Stimulated activated CD4-positive, alpha-beta T cell treated with anti-CD3 and anti-CD28 coated beads, TNF-alpha, amount 100 ng/mL, for 48 hours (primary cell): ENCODE measurements around the gene DNAJC18.
"Not testable (repeated sequence)": the region's sequence is repeated elsewhere in the genome, so short reads cannot be mapped to it uniquely, and the experiment has no call there.

Source experiments
- DNase-seq, 3 donors: peaks; one replicate each; pipeline ENCODE4 v3.0.0-alpha.2; 2020; ENCODE audit warnings: low read depth in 3 of 3

The DNAJC18 gene

DNA sequence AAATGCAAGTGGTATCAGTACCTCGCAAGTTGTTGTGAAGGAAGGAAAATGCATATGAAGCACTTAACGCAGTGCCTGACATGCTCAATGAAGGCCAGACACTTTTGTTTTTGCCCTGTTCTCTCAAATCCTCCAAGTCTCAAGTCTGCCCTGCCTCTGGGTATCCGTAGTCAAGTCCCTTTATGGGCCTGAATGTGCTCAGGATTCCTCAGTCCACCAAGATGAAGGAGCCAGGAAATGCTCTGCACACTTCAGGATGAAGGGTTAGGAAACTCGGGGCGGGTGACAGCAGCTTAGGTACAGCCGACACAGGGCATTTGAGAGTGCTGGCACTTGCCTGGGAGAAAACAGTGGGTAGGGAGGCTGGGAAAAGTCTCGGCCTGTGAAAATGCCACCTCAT, 21.9 kb upstream of the DNAJC18 start:
- no peak for DNase-seq

DNA sequence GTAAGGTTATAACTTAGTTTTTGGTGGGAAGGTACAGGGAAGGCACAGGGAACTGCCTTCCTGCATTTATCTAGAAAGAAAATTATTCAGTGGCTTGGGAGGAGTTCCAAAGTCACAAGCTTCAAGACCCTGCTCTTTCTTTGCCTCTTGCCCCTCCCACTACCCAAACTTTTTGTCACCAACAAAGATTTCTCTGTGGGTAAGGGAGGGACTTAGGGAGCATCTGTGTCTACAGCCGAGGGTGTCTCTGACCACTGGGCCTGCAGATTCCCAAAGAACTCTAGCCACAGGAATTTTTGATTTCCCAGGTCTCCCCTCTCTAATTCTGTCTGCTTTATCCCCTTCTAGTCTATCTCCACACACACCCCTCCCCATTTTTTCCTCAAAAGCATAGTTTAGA, 21.1 kb upstream of the DNAJC18 start:
- no peak for DNase-seq

DNA sequence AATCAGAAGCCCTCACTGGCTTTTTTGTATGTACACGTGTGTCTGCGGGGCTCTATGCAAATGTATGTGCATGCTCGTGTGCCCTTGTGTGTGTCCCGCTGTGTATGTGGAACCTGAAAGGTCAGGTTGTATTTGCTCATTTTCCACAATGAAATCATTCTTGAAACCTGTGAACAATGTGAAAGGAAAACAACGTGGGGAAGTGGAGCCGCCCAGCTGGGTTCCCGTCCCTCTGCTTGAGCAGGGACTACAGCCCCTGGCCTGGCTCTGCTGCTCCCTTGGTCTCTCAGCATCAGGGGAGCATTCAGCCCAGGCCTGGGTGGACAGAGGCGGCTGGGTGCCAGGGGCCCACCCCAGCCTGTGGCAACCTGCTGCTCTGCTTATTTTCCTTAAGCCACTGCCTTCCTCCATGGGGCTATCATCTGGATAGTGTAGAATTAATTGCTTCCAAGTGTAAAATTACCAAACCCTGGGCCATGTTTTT, 20.2 kb upstream of the DNAJC18 start:
- no peak for DNase-seq

DNA sequence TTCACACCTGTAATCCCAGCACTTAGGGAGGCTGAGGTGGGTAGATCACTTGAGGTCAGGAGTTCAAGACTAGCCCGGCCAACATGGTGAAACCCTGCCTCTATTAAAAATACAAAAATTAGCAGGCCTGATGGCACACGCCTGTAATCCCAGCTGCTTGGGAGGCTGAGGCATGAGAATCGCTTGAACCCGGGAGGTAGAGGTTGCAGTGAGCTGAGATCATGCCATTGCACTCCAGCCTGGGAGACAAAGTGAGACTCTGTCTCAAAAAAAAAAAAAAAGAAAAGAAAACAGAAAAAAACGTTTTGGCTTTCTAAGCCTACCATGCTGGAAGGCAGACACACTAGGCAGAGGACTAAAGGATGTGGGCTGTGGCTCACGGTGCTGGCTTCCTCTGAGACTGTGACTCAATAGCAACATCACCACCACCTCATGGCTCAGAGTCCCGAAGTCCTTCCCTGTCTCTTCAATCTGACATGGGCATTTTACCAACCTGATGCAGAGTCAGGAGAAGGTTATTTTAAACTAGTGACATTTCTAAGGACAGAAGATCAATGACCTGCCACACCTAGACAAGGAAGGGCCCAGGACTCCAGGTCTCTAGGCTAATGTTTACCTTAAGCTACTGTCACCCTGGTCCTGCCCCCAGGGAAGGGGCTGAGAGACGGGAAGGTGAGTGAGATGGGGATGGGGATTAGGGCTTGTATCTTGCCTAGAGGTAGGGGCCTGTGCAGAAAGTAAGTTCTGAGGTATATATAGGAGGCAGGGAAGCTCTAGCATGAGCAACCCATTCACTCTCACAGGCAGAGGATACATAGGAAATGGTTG, 19.5 kb upstream of the DNAJC18 start:
- peak; percentile 62 to 77 (median 69) for DNase-seq

DNA sequence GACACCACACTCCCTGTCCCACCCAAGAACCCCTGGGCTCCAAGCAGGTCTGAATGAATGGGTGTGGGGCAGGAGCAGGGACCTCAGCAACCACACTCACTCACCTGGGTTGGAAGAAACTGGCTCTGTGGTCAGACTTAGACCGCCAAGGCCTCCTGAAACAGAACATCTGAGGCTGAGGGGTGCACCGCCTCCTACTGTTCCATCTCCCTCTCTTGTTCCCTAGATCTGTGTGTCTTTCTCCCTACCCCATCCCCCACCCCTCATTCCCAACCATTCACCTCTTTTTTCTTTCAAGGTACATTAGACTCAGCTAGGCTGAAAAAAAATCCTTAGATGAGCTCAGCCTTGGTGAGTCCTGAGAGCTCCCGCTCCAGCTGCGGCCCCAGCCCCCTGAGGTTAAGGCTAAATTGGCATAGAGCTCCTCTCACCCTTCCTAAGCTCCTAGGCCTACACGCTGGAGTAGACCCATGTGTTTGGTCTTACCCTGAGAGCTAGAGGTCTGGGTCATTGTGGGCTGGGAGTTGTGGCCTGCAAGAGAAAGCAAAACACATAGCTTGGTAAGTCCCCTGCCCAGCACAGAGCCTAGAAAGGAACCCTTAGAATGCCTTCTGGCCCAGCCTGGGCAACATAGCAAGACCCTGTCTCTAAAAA, 18.5 kb upstream of the DNAJC18 start:
- DNase-seq, result no peak

DNA sequence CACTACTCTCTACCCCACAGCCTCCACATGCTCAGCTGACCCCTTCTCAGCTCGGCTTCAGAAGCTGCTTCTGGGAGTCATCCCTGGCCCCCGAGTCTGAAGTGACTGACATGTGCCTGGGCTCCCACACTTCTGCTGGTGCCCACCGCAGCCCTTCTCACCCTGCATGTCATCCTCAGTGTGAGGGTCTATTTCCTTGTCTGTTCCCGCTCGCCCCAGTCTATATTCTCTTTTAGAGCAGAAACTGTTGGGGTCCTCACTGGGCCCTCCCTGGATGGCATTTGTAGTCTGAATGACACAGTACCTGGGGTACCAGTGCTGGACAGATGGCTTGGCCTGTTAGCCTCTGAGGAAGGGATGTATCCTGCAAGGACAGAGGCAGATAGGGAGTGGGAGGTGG, 17.9 kb upstream of the DNAJC18 start:
- no peak for DNase-seq

DNA sequence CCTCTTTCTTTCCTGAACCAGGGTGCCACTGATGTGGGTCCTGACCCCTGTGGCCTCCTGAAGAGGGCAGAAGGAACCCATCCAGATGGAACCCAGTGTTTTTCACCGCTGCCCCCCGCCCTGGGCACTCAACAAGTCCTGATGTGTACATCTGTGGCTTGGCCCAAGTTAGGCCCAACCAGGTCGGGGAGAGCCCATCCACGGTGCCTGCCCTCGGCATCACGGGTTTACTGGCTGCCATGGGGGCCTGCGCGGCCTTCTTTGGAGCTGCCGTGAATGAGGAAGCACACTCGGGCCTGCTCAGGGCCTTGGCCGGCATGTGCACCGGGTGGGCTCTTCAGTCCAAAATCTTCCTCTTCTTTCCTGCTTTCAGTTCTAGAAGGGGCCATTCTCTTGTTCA, 17.5 kb upstream of the DNAJC18 start:
- DNase-seq, result no peak

DNA sequence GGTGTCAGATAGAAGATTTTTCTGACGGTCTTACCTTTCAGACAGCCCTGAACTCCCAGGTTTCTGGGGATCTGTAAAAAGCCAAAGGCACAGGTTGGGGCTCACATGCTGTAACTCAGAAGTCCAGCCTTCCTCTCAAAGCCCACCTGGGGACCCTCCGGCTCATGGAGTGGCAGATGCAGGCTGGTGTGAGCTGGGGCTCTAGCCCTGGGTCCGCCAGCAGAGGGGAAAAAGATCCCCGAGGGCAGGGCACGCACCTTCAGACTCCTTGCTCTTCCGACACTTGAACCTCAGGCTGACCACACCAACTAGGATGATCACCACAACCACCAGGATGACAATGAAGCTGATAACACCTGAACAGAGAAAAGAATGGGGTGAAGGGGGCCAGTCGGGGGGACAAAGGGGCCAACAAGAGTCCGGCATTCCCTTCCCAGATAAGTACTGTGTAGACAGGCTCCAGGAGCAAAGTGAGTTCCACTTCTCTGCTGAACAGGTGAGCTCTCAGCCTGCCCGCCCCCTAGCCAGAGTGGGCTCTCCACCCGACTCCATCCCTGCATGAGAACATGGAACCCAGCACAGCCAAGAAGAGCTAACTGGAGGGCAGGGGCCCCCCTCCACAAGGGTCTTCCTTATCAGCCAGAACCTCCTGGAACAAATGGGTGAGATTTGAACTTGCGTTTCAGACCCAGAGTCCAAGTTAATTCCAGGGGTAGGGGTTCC, 15.4 kb upstream of the DNAJC18 start:
- no peak for DNase-seq

DNA sequence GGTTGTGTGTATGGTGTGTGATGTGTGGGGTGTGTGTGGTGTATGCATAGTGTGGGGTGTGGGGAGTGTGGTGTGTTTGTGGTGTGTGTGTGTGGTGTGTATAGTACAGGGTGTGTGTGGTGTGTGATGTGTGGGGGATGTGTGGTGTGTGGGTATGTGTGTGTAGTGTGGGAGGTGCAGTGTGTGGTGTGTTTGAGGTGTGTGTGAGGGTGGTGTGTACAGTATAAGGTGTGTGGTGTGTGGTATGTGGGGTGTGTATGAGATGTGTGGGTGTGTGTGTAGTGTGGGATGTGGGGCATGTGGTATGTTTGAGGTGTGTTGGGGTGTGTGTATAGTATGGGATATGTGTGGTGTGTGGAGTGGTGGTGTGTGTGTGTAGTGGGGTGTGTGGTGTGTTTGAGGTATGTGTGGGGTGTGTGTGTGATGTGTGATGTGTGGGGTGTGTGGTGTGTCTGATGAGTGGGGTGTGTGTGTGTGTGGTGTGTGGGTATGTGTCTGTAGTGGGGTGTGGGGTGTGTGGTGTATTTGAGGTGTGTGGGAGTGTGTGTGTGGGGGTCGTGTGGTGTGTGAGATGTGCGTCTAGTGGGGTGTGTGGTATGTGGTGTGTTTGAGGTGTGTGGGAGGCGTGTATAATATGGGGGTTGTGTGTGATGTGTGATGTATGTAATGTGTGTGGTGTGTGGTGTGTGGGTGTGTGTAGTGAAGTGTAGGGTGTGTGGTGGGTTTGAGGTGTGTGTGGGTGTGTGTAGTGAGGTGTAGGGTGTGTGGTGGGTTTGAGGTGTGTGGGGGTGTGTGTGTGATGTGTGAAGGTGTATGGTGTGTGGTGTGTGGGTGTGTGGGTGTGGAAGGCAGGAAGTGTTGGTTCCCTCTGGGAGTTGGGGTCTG, 14.6 kb upstream of the DNAJC18 start:
- no peak for DNase-seq

DNA sequence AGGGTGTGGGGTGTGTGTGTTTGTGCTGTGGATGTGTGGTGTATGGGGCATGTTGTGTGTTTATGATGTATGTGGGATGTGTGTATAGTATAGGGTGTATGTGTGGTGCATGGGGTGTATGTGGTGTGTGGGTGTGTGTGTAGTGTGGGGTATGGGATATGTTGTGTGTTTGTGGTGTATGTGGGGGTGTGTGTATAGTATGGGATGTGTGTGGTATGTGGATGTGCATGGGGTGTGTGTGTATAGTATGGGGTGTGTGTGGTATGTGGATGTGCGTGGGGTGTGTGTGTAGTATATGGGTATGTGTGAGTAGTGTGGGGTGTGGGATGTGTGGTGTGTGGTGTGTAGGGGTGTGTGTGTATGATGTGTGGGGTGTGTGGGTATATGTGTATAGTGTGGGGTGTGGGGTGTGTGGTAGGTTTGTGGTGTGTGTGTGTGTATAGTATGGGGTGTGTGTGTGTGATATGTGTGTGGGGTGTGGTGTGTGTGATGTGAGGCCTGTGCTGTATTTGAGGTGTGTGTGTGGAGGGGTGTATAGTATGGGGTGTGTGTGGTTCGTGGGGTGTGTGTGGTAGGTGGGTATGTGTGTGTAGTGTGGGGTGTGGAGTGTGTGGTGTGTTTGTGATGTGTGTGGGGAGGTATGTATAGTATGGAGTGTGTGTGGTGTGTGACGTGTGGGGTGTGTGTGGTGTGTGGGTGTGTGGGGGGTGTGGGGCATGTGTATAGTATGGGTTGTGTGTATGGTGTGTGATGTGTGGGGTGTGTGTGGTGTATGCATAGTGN, 12.7 kb upstream of the DNAJC18 start:
- no peak for DNase-seq

DNA sequence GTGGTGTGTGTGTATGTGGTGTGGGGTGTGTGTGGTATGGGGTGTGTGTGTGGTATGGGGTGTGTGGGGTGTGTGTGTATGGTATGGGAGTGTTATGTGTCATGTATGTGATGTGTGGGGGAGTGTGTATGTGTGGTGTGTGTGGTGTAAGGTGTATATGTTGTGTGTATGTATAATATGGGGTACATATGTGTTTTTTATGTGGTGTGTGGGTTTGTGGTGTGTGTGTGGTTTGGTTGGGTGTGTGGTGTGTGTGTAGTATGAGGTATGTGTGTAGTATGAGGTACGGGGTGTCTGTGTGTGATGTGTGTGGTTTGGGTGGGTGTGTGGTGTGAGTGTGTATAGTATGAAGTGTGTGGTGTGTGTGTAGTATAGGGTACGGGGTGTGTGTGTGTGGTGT, 11.9 kb upstream of the DNAJC18 start:
- DNase-seq, result no peak

DNA sequence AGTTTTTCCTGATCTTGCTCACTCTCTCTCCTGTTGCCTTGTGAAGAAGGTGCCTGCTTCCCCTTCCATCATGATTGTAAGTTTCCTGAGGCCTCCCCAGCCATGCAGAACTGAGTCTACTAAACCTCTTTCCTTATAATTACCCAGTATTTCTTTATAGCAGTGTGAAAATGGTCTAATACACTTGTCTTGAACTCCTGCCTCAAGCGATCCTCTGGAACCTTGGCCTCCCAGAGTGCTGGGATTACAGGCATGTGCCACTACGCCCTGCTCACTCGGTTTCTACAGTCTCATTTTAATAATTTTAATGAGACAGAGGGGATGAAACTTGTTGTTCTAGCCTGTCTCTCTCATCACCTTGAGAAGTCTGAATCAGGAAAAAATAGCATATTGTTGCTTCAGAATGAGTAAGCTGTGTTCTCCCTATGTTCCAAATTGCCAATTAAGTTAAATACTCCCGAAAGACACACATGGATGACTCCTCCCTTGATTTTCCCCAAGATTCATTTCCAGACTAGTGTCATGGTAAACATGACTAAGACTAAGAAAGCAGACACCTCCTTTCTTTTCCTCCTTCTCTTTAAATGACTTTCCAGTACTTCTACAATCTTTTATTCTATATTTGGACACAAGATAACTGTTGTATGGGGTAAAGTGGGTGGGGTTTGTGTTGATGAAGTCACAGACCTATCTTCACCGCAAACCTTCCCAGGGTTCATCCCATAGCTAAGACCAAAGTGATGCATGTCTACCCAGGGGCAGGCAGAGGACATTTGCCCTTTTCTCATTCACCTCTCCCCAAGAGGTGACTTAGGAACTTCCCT, 7.8 kb upstream of the DNAJC18 start:
- peak in 1 of 3 donors; percentile 48 for DNase-seq

DNA sequence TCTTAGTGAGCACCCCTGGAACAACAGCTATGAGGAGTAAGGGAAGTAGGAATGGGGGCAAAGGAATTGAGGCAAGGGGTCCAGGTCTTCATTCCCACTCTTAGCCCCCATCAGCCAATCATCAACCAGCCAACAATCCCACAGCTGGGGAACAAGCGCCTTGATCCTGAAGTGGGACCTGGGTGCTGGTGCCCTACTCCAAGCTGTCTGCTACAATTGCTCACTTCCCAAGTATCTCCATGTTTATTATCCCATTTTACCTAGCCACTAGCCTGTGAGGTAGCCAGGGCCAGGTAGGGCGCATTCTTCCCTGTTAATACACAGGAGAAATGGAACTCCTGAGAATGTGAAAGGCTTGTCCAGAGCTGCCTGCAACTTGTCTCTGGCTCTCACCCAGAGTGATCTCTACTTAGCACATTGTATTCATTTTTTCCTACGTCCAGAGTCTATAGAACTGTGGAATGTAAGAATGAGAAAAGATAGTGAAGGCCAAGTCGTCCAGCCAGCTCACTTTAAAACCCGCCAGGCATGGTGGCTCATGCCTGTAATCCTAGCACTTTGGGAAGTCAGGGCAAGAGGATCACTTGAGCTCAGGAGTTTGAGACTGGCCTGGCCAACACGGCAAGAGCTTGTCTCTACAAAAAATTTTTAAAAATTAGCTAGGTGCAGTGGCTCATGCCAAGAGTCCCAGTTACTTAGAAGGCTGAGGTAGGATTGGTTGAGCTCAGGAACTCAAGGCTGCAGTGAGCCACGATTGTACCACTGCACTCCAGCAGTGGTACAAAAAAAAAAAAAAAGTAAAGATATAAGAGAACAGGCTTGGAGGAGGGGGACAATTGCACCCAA, 6.2 kb upstream of the DNAJC18 start:
- no peak for DNase-seq

DNA sequence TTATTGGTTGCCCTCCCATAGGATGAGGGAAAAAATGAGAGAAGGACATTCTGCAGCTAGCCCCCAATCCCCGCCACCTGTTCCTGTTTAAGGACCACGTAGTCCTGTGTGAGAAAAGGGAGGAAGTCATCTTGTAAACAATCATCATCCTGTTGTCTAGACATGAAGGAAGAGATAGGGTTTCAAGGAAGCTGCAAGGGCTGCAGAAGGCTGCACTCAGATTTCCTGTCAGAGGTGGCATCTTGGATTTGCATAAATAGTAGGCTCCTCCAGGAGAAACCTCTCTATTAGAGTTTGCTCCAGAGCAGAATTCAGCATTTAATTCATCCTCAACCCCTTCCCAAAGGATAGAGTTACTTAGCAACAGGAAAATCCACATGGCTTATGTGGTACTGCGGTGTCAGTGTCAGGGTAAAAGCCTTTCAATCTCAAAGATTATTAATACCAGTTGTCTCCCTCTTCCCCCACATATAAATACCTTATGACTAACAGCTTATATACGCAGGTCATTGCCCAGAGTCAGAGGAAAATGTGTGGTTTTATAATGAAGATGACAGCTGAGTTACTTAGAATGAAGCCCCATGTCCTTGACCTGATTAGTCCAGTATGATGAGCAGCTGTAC, 4.6 kb upstream of the DNAJC18 start:
- no peak for DNase-seq

DNA sequence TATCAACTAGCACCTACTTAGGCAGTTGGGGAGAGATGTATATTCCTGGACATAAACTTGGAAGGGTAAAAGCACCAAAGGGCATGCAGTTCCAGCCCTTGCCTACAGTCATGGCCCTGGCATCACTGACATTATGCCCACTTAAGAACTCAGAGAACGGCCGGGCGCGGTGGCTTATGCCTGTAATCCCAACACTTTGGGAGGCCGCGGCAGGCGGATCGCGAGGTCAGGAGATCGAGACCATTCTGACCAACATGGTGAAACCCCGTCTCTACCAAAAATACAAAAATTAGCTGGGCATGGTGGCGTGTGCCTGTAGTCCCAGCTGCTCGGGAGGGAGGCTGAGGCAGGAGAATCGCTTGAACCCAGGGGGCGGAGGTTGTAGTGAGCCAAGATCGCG, 1.1 kb upstream of the DNAJC18 start:
- not testable (repeated sequence) for DNase-seq

DNA sequence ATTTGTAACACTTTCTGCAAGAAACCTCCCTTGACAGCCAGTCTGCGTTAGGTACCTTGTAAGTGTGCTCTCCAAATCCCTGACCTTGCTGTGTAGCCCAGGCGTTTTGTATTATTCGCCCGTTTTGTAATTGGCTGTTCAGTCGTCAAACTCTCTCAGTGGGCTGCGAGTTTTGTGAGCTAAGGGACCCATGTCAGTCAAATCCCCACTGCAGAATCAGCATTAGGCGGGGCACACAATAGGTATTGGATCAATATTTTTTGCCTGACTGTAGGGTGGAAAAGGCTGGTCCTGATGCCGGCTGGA, 665 bp downstream of the DNAJC18 start:
- DNase-seq, result no peak

DNA sequence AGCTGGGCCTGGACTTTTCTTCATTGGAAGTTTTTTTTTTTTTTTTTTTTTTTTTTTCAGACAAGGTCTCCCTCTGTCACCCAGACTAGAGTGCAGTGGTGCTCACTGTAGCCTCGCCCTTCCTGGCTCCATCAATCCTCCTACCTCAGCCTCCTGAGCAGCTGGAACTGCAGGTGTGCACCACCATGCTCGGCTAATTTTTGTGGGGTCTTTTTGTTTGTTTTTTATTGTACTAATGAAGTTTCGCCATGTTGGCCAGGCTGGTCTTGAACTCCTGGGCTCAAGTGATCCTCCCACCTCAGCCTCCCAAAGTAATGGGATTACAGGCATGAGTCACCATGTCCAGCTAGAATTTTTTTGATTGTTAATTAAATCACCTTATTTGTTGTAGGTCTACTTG, 3.6 kb downstream of the DNAJC18 start:
- no peak for DNase-seq

DNA sequence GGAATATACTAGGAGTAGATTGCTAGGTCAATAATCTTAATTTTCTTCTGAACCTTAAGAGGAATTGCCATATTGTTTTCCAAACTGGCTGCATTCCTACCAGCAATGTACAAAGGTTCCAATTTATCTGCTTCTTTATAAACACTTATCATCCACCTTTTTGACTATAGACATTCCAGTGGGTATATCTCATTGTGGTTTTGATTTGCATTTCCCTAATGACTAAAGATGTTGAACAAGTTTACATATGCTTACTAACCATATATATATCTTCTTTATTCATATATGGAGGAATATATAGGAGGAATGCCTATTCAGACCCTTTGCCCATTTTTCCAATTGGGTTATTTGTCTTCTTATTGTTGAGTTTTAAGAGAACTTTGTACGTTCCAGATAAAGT, 7.6 kb downstream of the DNAJC18 start:
- no peak for DNase-seq

DNA sequence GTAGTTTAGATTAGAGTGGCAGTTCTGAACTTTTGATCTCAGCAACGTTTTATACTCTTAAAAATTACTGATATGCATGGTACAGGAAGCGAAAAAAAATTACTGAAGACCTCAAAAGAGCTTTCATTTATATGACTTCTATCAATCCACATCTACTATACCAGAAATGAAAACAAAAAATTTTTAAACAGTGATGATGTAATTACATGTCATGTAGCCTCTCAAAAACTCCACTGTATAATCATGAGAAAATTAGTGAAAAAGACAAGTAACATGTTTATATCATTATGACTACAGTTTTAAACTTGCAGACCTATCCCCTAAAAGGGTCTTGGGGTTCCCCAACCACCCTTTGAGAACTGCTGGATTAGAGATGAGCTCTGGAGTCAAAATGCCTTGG, 9.3 kb downstream of the DNAJC18 start:
- no peak for DNase-seq
